Right atrium auricular region (tissue), 2 donors: ENCODE results near the gene RPH3AL. TPM values are rescaled to one million over a fixed set of nuclear protein-coding genes. Genes with fewer than 3 reads are reported as not detected.

Experiments used
- DNase-seq: peaks from one replicate; pipeline ENCODE4 v3.0.0-alpha.2; 2019; ENCODE audit warnings: low spot score
- H3K27ac ChIP-seq, 2 donors: fragments of 200-600 bp; sonication (generic); 1 replicate in 1 of 2; 2 replicates in 1 of 2; pipeline ENCODE4 v1.5.1; 2016 to 2019
- H3K27me3 ChIP-seq, 2 donors: fragments of 200-600 bp; sonication (generic); one replicate each; pipeline versions ENCODE4 v1.5.1 to v1.6.0; 2017 to 2019
- H3K36me3 ChIP-seq: fragments of 200-600 bp; sonication (generic); one replicate; pipeline ENCODE4 v1.5.1; 2016
- H3K4me1 ChIP-seq, 2 donors: fragments of 200-600 bp; sonication (generic); one replicate each; pipeline versions ENCODE4 v1.5.1 to v1.6.0; 2017 to 2019
- H3K4me3 ChIP-seq, 2 donors: fragments of 200-600 bp; sonication (generic); 1 replicate in 1 of 2; 2 replicates in 1 of 2; pipeline ENCODE4 v1.5.1; 2017 to 2019; ENCODE audit warnings: mild to moderate bottlenecking in 1 of 2, moderate library complexity in 1 of 2
- H3K9me3 ChIP-seq, 2 donors: fragments of 200-600 bp; sonication (generic); one replicate each; pipeline ENCODE4 v1.5.1; 2019
- CTCF ChIP-seq, 2 donors: fragments of 200-600 bp; sonication (generic); IDR thresholded peaks; one replicate each; pipeline ENCODE4 v1.5.1; 2019; ENCODE audit warnings: antibody characterized with exemption in 2 of 2
- total RNA-seq, 2 donors: library from RNA; depleted of rRNA; stranded (reverse); fragments of >200 nt; gene quantifications; one replicate each; pipeline ENCODE4 v1.1.0, GENCODE V29; 2016

Gene RPH3AL
- total RNA-seq, 2 donors from 2014 or later, result 7.2 to 13.1 TPM

- H3K4me1 ChIP-seq, result peaks cover 0 to 7% of the 10 kb centered on the region in 2 donors
- no peak for TF ChIP-seq CTCF (IDR thresholded peaks at IDR 0.05)
- no peaks in the 10 kb centered on the region for H3K36me3 ChIP-seq
- no peak overlapping the region for H3K4me3 ChIP-seq
- H3K27me3 ChIP-seq, result no peaks in the 10 kb centered on the region
- no peaks in the 10 kb centered on the region for H3K9me3 ChIP-seq
- no peak overlapping the region for H3K27ac ChIP-seq
- DNase-seq, result no peak
Measured at GRCh38 chr17:193841-194806, 158.5 kb downstream of the RPH3AL start.

DNA sequence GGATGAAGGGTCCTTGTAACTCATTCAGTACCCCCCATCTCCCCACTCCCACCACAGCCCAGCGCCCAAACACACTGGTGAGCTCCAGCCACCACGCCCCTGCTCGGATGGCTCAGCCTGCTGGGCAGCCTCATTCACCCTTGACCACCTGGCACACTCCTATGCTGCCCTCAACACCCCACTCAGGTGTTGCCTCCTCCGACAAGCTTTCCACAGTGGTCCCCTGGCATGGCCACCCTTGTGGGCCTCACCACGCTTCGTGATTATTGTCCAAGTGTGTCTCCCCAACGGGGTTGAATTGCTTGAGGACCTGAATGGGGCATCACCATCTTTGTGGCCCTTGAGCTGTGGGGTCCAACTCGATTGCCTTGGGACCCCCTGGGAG lies 159.2 kb downstream of the RPH3AL start:
- no peaks in the 10 kb centered on the region for H3K27me3 ChIP-seq
- no peak overlapping the region for H3K27ac ChIP-seq
- H3K36me3 ChIP-seq, result no peaks in the 10 kb centered on the region
- no peak for TF ChIP-seq CTCF (IDR thresholded peaks at IDR 0.05)
- no peak for DNase-seq
- no peak overlapping the region for H3K4me3 ChIP-seq
- no peaks in the 10 kb centered on the region for H3K9me3 ChIP-seq
- H3K4me1 ChIP-seq, result no peaks in the 10 kb centered on the region

DNA sequence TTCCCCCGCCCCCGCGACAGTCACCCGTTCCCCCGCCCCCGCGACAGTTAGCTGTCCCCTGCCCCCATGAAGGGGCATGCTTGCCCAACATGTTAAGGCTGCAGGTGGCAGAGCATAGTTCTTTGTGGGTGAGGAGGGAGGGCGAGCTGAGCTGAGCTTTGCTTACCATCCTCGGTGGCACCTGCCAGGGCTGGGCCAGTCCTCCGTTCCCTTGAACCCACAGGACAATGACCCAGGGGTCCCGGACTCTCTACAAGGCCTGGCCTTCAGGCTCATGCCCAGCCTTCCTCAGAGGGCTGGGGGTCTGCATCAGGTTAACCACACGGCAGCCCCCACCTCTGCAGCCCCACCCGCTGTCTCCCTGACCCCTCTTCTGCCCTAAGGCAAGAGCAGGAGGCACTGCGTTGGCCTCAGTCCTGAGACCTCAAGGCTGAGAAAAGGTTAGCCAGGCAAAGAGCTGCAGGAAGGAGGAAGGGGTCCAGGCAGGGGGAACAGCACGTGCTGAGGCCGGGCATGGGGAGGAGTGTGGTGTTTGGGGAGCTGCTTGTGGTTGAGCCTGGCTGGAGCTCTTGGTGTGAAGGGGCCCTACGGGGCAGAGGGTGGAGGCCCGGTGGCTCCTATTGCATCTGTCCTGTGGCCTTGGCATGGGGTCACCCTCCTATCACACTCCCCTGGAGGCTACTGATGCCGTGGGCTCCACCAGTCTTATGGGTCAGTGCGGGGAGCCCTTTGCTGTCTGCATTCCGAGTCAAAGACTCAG lies 159.8 kb downstream of the RPH3AL start:
- Histone ChIP-seq H3K27ac (no peak overlapping the region), H3K27me3 (no peaks in the 10 kb centered on the region), H3K36me3 (no peaks in the 10 kb centered on the region), H3K9me3 (no peaks in the 10 kb centered on the region), H3K4me1 (no peaks in the 10 kb centered on the region), H3K4me3 (no peak overlapping the region)
- no peak for TF ChIP-seq CTCF (IDR thresholded peaks at IDR 0.05)
- DNase-seq, result no peak

DNA sequence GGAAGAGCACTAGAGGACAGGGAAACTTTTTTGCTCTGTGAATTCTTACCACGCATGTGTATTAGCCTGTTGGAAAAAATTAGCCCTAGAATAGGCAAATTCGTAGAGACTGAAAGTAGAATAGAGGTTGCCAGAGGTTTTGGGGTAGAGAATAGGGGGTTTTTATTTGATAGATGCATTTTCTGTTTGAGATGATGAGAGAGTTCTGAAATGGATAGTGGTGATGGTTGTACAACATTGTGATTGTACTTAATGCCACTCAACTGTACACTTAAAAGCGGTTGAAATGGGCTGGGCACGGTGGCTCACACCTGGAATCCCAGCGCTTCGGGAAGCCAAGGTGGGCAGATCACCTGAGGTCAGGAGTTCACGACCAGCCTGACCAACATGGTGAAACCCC lies 163.2 kb downstream of the RPH3AL start:
- TF ChIP-seq CTCF (IDR thresholded peaks at IDR 0.05), result no peak
- no peak overlapping the region for H3K4me3 ChIP-seq
- no peaks in the 10 kb centered on the region for H3K27me3 ChIP-seq
- DNase-seq, result no peak
- no peaks in the 10 kb centered on the region for H3K36me3 ChIP-seq
- no peak overlapping the region for H3K27ac ChIP-seq
- H3K9me3 ChIP-seq, result no peaks in the 10 kb centered on the region
- no peaks in the 10 kb centered on the region for H3K4me1 ChIP-seq

DNA sequence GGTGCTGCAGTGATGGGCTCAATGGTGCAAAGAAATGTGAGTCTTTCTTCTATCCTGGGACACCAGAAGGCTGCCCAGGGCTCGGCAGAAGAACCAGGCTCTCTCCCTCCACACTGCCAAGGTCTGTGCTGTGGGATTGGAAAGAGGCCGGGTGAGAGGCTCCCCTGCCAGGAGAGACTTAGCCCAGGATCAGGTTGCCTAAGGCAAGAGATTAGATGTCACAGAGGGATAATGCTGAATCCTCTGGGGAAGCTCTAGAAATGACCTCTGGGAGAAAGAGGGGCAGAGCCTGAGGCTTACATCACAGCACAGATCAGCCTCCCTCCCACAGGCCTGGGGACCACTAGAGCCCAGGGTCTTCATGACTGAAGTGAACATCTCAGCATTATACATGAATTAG lies 165.5 kb downstream of the RPH3AL start:
- Histone ChIP-seq H3K27me3 (no peaks in the 10 kb centered on the region), H3K27ac (no peak overlapping the region), H3K4me1 (peaks cover 0 to 6% of the 10 kb centered on the region in 2 donors), H3K4me3 (no peak overlapping the region), H3K36me3 (no peaks in the 10 kb centered on the region), H3K9me3 (no peaks in the 10 kb centered on the region)
- no peak for DNase-seq
- no peak for TF ChIP-seq CTCF (IDR thresholded peaks at IDR 0.05)
